ENCODE measurements around the gene BMP7. TPM values are rescaled to one million over a fixed set of nuclear protein-coding genes. Genes with fewer than 3 reads are reported as not detected.

Gene BMP7
- total RNA-seq (not detected in 2 replicates), polyA plus RNA-seq (not detected in 2 replicates), polyA minus RNA-seq (not detected in 2 replicates), Bru-seq, nascent RNA (percentile 1 among the genes with signal in this experiment), BruChase-seq, experiment 1, labeled RNA remaining after a 6-hour chase (percentile 1 among the genes with signal in this experiment), BruChase-seq, experiment 2, labeled RNA remaining after a 2-hour chase (percentile 4 among the genes with signal in this experiment)
- not detected in 2 replicates for polyA plus RNA-seq (2011; cell fraction: cytosol; rRNA removed)
- not detected in 2 replicates for polyA plus RNA-seq (2011; cell fraction: nucleus; rRNA removed)
- polyA plus RNA-seq (2012), result not detected in 2 replicates
- polyA minus RNA-seq (2011; cell fraction: cytosol; rRNA and poly(A)+ RNA removed), result not detected
- polyA minus RNA-seq (2011; cell fraction: nucleus; rRNA and poly(A)+ RNA removed), result not detected in 2 replicates
- long read RNA-seq, result 0 reads

DNA sequence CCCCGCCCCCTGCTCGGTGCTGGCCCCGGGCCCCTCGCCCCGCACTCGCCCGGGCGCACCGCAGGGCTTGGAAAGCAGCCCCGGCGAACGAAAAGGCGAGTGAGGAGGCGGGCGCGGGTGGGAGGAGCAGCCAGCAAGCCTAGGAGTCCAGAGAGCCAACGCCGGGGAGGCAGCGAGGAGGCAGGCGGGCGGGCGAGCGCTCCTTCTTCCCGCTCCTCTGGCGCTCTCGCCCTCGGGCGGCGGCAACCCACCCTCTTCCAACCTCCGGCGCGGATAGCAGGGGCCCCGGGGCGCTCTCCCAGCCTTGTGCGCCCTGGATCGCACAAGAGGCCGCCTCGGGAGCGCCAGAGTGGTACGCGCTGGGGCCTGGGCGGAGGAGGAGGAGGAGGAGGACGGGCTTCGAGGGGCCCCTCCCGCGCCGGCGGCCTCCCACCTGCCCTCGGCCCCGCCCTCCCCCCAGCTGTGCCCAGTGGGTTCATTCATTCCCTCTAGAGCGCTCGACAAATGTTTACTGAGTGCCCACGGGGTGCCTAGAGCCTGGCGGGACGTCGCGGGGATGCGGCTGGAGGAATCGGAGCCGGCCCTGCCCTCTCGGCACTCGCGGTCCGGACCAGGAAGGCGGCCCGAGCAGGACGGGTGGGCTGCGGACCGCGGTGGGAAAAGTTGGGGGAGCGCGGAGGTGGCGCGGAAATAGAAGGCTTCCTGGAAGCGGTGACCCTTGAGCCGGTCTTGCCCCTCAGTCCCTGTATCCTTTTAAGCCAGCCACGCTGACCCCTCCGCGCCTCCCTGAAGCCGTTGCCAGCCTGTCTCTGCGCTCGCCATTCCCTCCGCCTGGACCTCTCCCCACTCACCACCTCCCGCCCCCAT lies at the start of gene BMP7:
TSS of gene BMP7 (minus strand) at position 351 of the 867 bp plus-strand sequence. CDS start 519 bp downstream, outside the sequence.
- ChIA-PET POLR2A (no interaction called here), CTCF (no interaction called here)
- Histone ChIP-seq H2AFZ (ENCODE audit: low read depth, low read length) (no peak within 1 kb of the TSS), H3K27me3 (ENCODE audit: control insufficient read depth in 2 of 2, insufficient read depth in 2 of 2, low read length in 2 of 2) (peaks cover 29 to 37% of the 10 kb centered on the region in 2 experiments), H3K79me2 (ENCODE audit: control insufficient read depth, insufficient read depth, low read length) (no peaks in the 10 kb centered on the region), H3K9ac (replicated peaks; ENCODE audit: extremely low read depth, insufficient read depth, low read length) (no peak within 1 kb of the TSS), H3K4me2 (ENCODE audit: insufficient read depth, low read length) (no peak within 1 kb of the TSS), H3K36me3 (ENCODE audit: control insufficient read depth in 2 of 2, extremely low read depth in 1 of 2, insufficient read depth in 2 of 2, low read length in 2 of 2) (no peaks in the 10 kb centered on the region), H3K4me3 (replicated peaks in 1 of 3; ENCODE audit: insufficient read depth in 1 of 3, low read depth in 1 of 3, low read length in 3 of 3) (no peak within 1 kb of the TSS), H4K20me1 (replicated peaks; ENCODE audit: control insufficient read depth, extremely low read depth, insufficient read depth, low read length) (no peaks in the 10 kb centered on the region), H3K9me3 (replicated peaks; ENCODE audit: control insufficient read depth, insufficient read depth, low read length) (no peaks in the 10 kb centered on the region), H3K4me1 (ENCODE audit: control insufficient read depth, extremely low read depth, insufficient read depth, low read length) (no peaks in the 10 kb centered on the region), H3K9me1 (replicated peaks; ENCODE audit: control insufficient read depth, extremely low read depth, insufficient read depth, low read length) (no peaks in the 10 kb centered on the region), H3K27ac (ENCODE audit: insufficient read depth, low read depth, low read length) (no peak within 1 kb of the TSS)
- no peak for DNase-seq (ENCODE audit: low read depth, low spot score)
- intact Hi-C loops (cut with micrococcal nuclease) (no loop called here), dilution Hi-C loops (cut with MboI; ENCODE audit: extremely low pct_ligation_motif_present, low sequenced_read_pairs) (no loop called here)
- BruUV-seq (replicated peaks), result no TSS peak
- TF ChIP-seq FOS (IDR thresholded peaks at IDR 0.05; ENCODE audit: borderline replicate concordance, insufficient read depth, low read length) (no peak), EZH2 (IDR thresholded peaks at IDR 0.05; ENCODE audit: borderline replicate concordance, low read depth, low read length, severe bottlenecking) (peak; percentile 83)
- no peak for FAIRE-seq

DNA sequence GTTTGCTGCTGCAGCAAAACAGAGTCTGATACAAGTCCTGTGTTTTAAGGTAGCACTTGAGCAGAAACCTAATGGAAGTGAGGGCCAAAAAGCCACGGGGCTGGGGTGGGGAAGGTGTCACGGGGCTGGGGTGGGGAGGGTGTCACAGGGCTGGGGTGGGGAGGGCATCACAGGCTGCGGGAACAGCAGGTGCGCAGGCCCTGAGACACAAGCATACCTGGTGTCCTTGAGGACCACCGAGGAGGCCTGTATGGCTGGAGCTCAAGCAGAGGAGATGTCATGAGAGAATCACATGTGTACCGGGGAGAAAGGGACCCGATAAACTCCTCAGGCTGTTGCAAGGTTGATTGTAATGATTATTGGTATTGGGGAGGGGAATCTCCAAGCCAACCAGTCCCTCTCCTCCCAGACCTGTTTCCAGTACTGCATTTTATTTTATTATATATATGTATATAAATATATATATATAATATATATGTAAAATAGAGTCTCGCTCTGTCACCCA lies 49.6 kb upstream of the BMP7 start:
- Histone ChIP-seq H3K27ac (ENCODE audit: insufficient read depth, low read depth, low read length) (no peak overlapping the region), H3K27me3 (ENCODE audit: control insufficient read depth in 2 of 2, insufficient read depth in 2 of 2, low read length in 2 of 2) (no peaks in the 10 kb centered on the region), H3K36me3 (ENCODE audit: control insufficient read depth in 2 of 2, extremely low read depth in 1 of 2, insufficient read depth in 2 of 2, low read length in 2 of 2) (no peaks in the 10 kb centered on the region), H3K4me2 (ENCODE audit: insufficient read depth, low read length) (no peak overlapping the region), H4K20me1 (replicated peaks; ENCODE audit: control insufficient read depth, extremely low read depth, insufficient read depth, low read length) (no peaks in the 10 kb centered on the region), H2AFZ (ENCODE audit: low read depth, low read length) (no peak overlapping the region), H3K9me1 (replicated peaks; ENCODE audit: control insufficient read depth, extremely low read depth, insufficient read depth, low read length) (no peaks in the 10 kb centered on the region), H3K9ac (replicated peaks; ENCODE audit: extremely low read depth, insufficient read depth, low read length) (no peak overlapping the region), H3K4me1 (ENCODE audit: control insufficient read depth, extremely low read depth, insufficient read depth, low read length) (no peaks in the 10 kb centered on the region), H3K9me3 (replicated peaks; ENCODE audit: control insufficient read depth, insufficient read depth, low read length) (no peaks in the 10 kb centered on the region), H3K79me2 (ENCODE audit: control insufficient read depth, insufficient read depth, low read length) (no peaks in the 10 kb centered on the region), H3K4me3 (replicated peaks in 1 of 3; ENCODE audit: insufficient read depth in 1 of 3, low read depth in 1 of 3, low read length in 3 of 3) (no peak overlapping the region)
- FAIRE-seq, result no peak
- TF ChIP-seq, protein P1, sequence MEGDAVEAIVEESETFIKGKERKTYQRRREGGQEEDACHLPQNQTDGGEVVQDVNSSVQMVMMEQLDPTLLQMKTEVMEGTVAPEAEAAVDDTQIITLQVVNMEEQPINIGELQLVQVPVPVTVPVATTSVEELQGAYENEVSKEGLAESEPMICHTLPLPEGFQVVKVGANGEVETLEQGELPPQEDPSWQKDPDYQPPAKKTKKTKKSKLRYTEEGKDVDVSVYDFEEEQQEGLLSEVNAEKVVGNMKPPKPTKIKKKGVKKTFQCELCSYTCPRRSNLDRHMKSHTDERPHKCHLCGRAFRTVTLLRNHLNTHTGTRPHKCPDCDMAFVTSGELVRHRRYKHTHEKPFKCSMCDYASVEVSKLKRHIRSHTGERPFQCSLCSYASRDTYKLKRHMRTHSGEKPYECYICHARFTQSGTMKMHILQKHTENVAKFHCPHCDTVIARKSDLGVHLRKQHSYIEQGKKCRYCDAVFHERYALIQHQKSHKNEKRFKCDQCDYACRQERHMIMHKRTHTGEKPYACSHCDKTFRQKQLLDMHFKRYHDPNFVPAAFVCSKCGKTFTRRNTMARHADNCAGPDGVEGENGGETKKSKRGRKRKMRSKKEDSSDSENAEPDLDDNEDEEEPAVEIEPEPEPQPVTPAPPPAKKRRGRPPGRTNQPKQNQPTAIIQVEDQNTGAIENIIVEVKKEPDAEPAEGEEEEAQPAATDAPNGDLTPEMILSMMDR (IDR thresholded peaks at IDR 0.05; ENCODE audit: extremely low read depth in 1 of 2, insufficient read depth in 1 of 2, low read depth in 1 of 2, low read length in 2 of 2), result no peak
- TF ChIP-seq GATA2 (IDR thresholded peaks at IDR 0.05; ENCODE audit: insufficient read depth, insufficient read length, low read depth, low read length) (no peak), EZH2 (IDR thresholded peaks at IDR 0.05; ENCODE audit: borderline replicate concordance, low read depth, low read length, severe bottlenecking) (no peak), POLR2A (IDR thresholded peaks at IDR 0.05; ENCODE audit: low read depth, low read length) (no peak), POLR2AphosphoS5 (IDR thresholded peaks at IDR 0.05; ENCODE audit: insufficient read depth, low read depth, low read length) (no peak), MYC (IDR thresholded peaks at IDR 0.05; ENCODE audit: low read depth, low read length) (no peak), JUN (IDR thresholded peaks at IDR 0.05; ENCODE audit: borderline replicate concordance, insufficient read depth, insufficient read length, low read depth) (no peak), FOS (IDR thresholded peaks at IDR 0.05; ENCODE audit: borderline replicate concordance, insufficient read depth, low read length) (no peak)
- TF ChIP-seq, protein P2, sequence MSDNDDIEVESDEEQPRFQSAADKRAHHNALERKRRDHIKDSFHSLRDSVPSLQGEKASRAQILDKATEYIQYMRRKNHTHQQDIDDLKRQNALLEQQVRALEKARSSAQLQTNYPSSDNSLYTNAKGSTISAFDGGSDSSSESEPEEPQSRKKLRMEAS (IDR thresholded peaks at IDR 0.05; ENCODE audit: insufficient read depth, insufficient read length), result no peak
- no TSS peak for BruUV-seq (replicated peaks)
- ChIA-PET POLR2A (no interaction called here), CTCF (no interaction called here)
- intact Hi-C loops (cut with micrococcal nuclease) (no loop called here), dilution Hi-C loops (cut with MboI; ENCODE audit: extremely low pct_ligation_motif_present, low sequenced_read_pairs) (no loop called here)
- no peak for DNase-seq (ENCODE audit: low read depth, low spot score)

Data from endothelial cell of umbilical vein (primary cell).